Uterus (tissue), 2 donors: Measurements from ENCODE around the gene CAPN9.

ENCODE experiments used
- POLR2A ChIP-seq, 2 donors: fragments of 450-650 bp; IDR thresholded peaks; one replicate each; pipeline ENCODE4 v1.6.1; 2016; ENCODE audit warnings: antibody characterized with exemption in 2 of 2, mild to moderate bottlenecking in 1 of 2, moderate library complexity in 1 of 2
- TF ChIP-seq, protein P1 (sequence below), 4 experiments: fragments of 200-600 bp in 2 of 4; fragments of 450-650 bp in 2 of 4; sonication (generic) in 2 of 4; IDR thresholded peaks; one replicate each; pipeline ENCODE4 v1.5.1; 2016 to 2019; ENCODE audit warnings: antibody characterized with exemption in 4 of 4, mild to moderate bottlenecking in 2 of 4, moderate library complexity in 1 of 4

DNA sequence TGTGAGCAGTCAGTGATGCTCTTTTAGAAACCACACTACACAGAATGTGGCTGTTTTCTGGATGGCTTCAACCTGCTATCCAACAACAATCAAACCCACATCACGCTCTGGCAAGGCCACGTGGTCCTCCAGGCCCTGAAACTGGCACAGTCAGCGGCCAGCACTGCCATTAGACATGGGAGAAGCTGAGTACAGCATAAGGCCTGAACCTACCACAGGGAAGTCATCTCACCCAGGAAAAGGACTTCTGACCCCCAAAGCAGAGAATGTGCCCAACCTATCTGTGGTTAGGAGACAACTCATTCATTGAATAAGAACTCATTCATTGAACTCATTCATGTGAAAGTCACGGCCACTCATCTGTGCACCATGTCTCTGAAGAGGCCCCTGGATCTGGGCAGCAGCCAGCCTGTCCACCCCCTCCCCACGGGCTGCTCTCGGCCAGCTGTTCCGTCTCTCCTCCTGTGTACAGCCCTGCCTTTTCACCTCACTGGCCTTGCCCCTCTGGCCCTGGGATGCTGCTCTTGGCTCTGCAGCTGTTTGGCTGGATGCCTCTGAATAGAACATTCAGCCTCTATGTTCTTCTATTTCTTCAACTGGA, 80.0 kb downstream of the CAPN9 start:
- TF ChIP-seq, protein P1, sequence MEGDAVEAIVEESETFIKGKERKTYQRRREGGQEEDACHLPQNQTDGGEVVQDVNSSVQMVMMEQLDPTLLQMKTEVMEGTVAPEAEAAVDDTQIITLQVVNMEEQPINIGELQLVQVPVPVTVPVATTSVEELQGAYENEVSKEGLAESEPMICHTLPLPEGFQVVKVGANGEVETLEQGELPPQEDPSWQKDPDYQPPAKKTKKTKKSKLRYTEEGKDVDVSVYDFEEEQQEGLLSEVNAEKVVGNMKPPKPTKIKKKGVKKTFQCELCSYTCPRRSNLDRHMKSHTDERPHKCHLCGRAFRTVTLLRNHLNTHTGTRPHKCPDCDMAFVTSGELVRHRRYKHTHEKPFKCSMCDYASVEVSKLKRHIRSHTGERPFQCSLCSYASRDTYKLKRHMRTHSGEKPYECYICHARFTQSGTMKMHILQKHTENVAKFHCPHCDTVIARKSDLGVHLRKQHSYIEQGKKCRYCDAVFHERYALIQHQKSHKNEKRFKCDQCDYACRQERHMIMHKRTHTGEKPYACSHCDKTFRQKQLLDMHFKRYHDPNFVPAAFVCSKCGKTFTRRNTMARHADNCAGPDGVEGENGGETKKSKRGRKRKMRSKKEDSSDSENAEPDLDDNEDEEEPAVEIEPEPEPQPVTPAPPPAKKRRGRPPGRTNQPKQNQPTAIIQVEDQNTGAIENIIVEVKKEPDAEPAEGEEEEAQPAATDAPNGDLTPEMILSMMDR (IDR thresholded peaks at IDR 0.05), result no peak
- TF ChIP-seq POLR2A (IDR thresholded peaks at IDR 0.05), result no peak
